ENCODE results near the gene CDH5.

CDH5 gene

GRCh38 chr16:66437391-66437945 lies 71.0 kb downstream of the CDH5 start:
- TF ChIP-seq NFIC (IDR thresholded peaks at IDR 0.05) (no peak), MAX (IDR thresholded peaks at IDR 0.05) (no peak), TEAD4 (IDR thresholded peaks at IDR 0.05) (no peak), CEBPB (IDR thresholded peaks at IDR 0.05) (no peak), USF1 (IDR thresholded peaks at IDR 0.05) (no peak), YY1 (IDR thresholded peaks at IDR 0.05; ENCODE audit: low read depth) (no peak)

GRCh38 chr16:66438536-66438935 lies 72.0 kb downstream of the CDH5 start:
- TF ChIP-seq RAD21 (IDR thresholded peaks at IDR 0.05; ENCODE audit: low read depth) (no peak), EP300 (IDR thresholded peaks at IDR 0.05; ENCODE audit: borderline replicate concordance) (no peak), MAX (IDR thresholded peaks at IDR 0.05) (no peak), CEBPB (IDR thresholded peaks at IDR 0.05) (no peak), TCF12 (IDR thresholded peaks at IDR 0.05; ENCODE audit: low read depth) (no peak), TAF1 (IDR thresholded peaks at IDR 0.05; ENCODE audit: low read depth) (no peak), EGR1 (IDR thresholded peaks at IDR 0.05) (no peak), ZBTB7A (IDR thresholded peaks at IDR 0.05; ENCODE audit: low read depth) (no peak), NFIC (IDR thresholded peaks at IDR 0.05) (no peak), TEAD4 (IDR thresholded peaks at IDR 0.05) (no peak), REST (IDR thresholded peaks at IDR 0.05; ENCODE audit: low read depth) (no peak), FOXM1 (IDR thresholded peaks at IDR 0.05; ENCODE audit: borderline replicate concordance, low read depth) (no peak), YY1 (IDR thresholded peaks at IDR 0.05; ENCODE audit: low read depth) (no peak), USF1 (IDR thresholded peaks at IDR 0.05) (no peak), CREB1 (IDR thresholded peaks at IDR 0.05; ENCODE audit: low read depth) (no peak)

GRCh38 chr16:66439051-66439730 lies 72.7 kb downstream of the CDH5 start:
- TF ChIP-seq EP300 (IDR thresholded peaks at IDR 0.05; ENCODE audit: borderline replicate concordance): no peak
- no peak for TF ChIP-seq USF1 (IDR thresholded peaks at IDR 0.05)
- TF ChIP-seq CREB1 (IDR thresholded peaks at IDR 0.05; ENCODE audit: low read depth): no peak
- TF ChIP-seq TAF1 (IDR thresholded peaks at IDR 0.05; ENCODE audit: low read depth): no peak
- no peak for TF ChIP-seq TCF12 (IDR thresholded peaks at IDR 0.05; ENCODE audit: low read depth)
- TF ChIP-seq REST (IDR thresholded peaks at IDR 0.05; ENCODE audit: low read depth): no peak
- TF ChIP-seq CEBPB (IDR thresholded peaks at IDR 0.05): no peak
- no peak for TF ChIP-seq NFIC (IDR thresholded peaks at IDR 0.05)
- no peak for TF ChIP-seq FOXM1 (IDR thresholded peaks at IDR 0.05; ENCODE audit: borderline replicate concordance, low read depth)
- no peak for TF ChIP-seq MAX (IDR thresholded peaks at IDR 0.05)
- no peak for TF ChIP-seq YY1 (IDR thresholded peaks at IDR 0.05; ENCODE audit: low read depth)
- TF ChIP-seq ZBTB7A (IDR thresholded peaks at IDR 0.05; ENCODE audit: low read depth): no peak
- no peak for TF ChIP-seq RAD21 (IDR thresholded peaks at IDR 0.05; ENCODE audit: low read depth)
- no peak for TF ChIP-seq TEAD4 (IDR thresholded peaks at IDR 0.05)
- no peak for TF ChIP-seq EGR1 (IDR thresholded peaks at IDR 0.05)

- TF ChIP-seq ZBTB7A (IDR thresholded peaks at IDR 0.05; ENCODE audit: low read depth) (no peak), EGR1 (IDR thresholded peaks at IDR 0.05) (no peak), MAX (IDR thresholded peaks at IDR 0.05) (no peak), CEBPB (IDR thresholded peaks at IDR 0.05) (no peak), REST (IDR thresholded peaks at IDR 0.05; ENCODE audit: low read depth) (no peak), YY1 (IDR thresholded peaks at IDR 0.05; ENCODE audit: low read depth) (no peak), TCF12 (IDR thresholded peaks at IDR 0.05; ENCODE audit: low read depth) (no peak), NFIC (IDR thresholded peaks at IDR 0.05) (no peak), TAF1 (IDR thresholded peaks at IDR 0.05; ENCODE audit: low read depth) (no peak), RAD21 (IDR thresholded peaks at IDR 0.05; ENCODE audit: low read depth) (no peak), TEAD4 (IDR thresholded peaks at IDR 0.05) (no peak), FOXM1 (IDR thresholded peaks at IDR 0.05; ENCODE audit: borderline replicate concordance, low read depth) (no peak), EP300 (IDR thresholded peaks at IDR 0.05; ENCODE audit: borderline replicate concordance) (no peak), CREB1 (IDR thresholded peaks at IDR 0.05; ENCODE audit: low read depth) (no peak), USF1 (IDR thresholded peaks at IDR 0.05) (no peak)
These were observed 73.8 kb downstream of the CDH5 start for GRCh38 chr16:66440271-66440802.
